Measurements from ENCODE around the gene MYH11.
"Not testable (repeated sequence)": the region's sequence is repeated elsewhere in the genome, so short reads cannot be mapped to it uniquely, and the experiment has no call there.

Gene MYH11

DNA sequence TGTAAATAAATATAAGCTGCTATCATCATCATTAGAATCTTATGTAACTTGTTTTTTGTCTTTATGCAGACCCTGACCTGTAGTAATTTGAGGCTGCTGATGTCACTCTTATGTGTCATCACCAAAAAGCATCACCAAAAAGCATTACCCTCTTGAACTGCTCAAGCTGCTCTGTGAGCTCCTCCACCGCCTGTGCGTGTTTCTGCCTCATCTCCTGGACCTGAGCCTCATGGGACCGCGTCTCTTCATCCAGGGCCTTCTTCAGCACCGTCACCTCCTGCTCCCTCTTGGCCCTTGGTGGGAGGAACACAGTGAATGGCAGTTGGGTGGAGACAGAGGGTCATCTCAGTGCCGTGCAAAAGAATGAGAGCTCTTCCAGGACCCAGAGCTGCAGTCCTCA lies 124.4 kb downstream of the MYH11 start:
- Histone ChIP-seq H3K4me1 (ENCODE audit: control extremely low read depth in 1 of 4, control insufficient read depth in 4 of 4, insufficient read depth in 4 of 4, low read length in 3 of 4) (no peaks in the 10 kb centered on the region), H3K27me3 (replicated peaks in 2 of 5; ENCODE audit: control insufficient read depth in 4 of 5, insufficient read depth in 5 of 5, low read length in 4 of 5) (no peaks in the 10 kb centered on the region), H3K9me3 (ENCODE audit: control extremely low read depth in 1 of 5, control insufficient read depth in 4 of 5, insufficient read depth in 2 of 5, low read depth in 1 of 5, low read length in 4 of 5) (no peaks in the 10 kb centered on the region), H3K4me3 (ENCODE audit: control insufficient read depth in 1 of 7, extremely low read depth in 1 of 7, insufficient read depth in 4 of 7, low read depth in 2 of 7, low read length in 6 of 7) (no peak overlapping the region), H3K36me3 (ENCODE audit: control insufficient read depth in 4 of 4, insufficient read depth in 4 of 4, low read length in 3 of 4) (peaks cover 0 to 39% (median 5%) of the 10 kb centered on the region in 4 experiments), H3K27ac (ENCODE audit: insufficient read depth in 1 of 2, low read depth in 1 of 2, low read length in 2 of 2, poor library complexity in 1 of 2, severe bottlenecking in 2 of 2) (no peak overlapping the region)
- POLR2A ChIA-PET, result no interaction called here
- no peak for DNase-seq
- CTCF ChIA-PET, result interaction anchor here (2.6 kb wide), 1 partner anchor 12 kb away, joined by 7 read pairs; no protein-coding TSS in a partner anchor
- WGBS (ENCODE audit: insufficient coverage), result 95% methylated on average over 6 of the region's 6 CpGs

DNA sequence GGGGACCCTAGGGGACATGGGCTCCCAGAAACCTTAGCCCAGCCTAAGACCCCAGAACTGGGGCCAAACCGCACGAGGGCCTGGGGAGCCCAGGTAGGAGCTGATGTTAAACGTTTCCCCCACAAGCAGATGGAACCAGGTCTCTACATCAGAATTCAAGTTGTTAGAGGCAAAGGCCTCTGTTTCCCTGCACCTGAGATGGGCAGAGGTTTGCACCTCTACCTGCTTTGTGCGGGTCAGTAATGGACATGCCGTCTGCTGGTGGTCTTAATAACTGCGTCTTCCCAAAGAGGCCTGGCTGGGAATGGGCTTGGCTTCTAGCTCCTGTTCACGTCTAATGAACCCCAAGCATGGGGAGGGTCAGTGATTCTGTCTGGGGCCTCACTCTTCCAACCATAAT lies 127.7 kb downstream of the MYH11 start:
- no peak overlapping the region for H3K27ac ChIP-seq (ENCODE audit: insufficient read depth in 1 of 2, low read depth in 1 of 2, low read length in 2 of 2, poor library complexity in 1 of 2, severe bottlenecking in 2 of 2)
- no peak for DNase-seq
- WGBS (ENCODE audit: insufficient coverage), result 98% methylated on average over 7 of the region's 7 CpGs
- ChIA-PET POLR2A (no interaction called here), CTCF (interaction anchor here (0.8 to 1.1 kb wide), 2 partner anchors 59 to 76 kb away, joined by 3 read pairs; no protein-coding TSS in a partner anchor)
- H3K9me3 ChIP-seq (ENCODE audit: control extremely low read depth in 1 of 5, control insufficient read depth in 4 of 5, insufficient read depth in 2 of 5, low read depth in 1 of 5, low read length in 4 of 5), result no peaks in the 10 kb centered on the region
- H3K36me3 ChIP-seq (ENCODE audit: control insufficient read depth in 4 of 4, insufficient read depth in 4 of 4, low read length in 3 of 4), result peaks cover 5 to 46% (median 16%) of the 10 kb centered on the region in 4 experiments
- no peaks in the 10 kb centered on the region for H3K4me1 ChIP-seq (ENCODE audit: control extremely low read depth in 1 of 4, control insufficient read depth in 4 of 4, insufficient read depth in 4 of 4, low read length in 3 of 4)
- no peak overlapping the region for H3K4me3 ChIP-seq (ENCODE audit: control insufficient read depth in 1 of 7, extremely low read depth in 1 of 7, insufficient read depth in 4 of 7, low read depth in 2 of 7, low read length in 6 of 7)
- no peaks in the 10 kb centered on the region for H3K27me3 ChIP-seq (replicated peaks in 2 of 5; ENCODE audit: control insufficient read depth in 4 of 5, insufficient read depth in 5 of 5, low read length in 4 of 5)

DNA sequence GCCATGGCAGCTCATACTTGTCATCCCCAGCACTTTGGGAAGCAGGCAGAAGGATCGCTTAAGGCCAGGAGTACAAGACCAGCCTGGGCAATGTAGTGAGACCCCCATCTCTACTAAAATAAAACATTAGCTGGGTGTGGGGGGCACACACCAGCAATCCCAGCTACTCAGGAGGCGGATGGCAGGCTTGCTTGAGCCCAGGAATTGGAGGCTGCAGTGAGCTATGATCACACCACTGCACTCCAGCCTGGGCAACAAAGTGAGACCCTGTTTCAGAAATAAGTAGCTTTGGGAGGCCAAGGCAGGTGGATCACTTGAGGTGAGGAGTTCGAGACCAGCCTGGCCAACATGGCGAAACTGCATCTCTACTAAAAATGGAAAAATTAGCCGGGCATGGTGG lies 129.1 kb downstream of the MYH11 start:
- H3K27me3 ChIP-seq (replicated peaks in 2 of 5; ENCODE audit: control insufficient read depth in 4 of 5, insufficient read depth in 5 of 5, low read length in 4 of 5); POLR2A ChIA-PET; CTCF ChIA-PET; H3K4me1 ChIP-seq (ENCODE audit: control extremely low read depth in 1 of 4, control insufficient read depth in 4 of 4, insufficient read depth in 4 of 4, low read length in 3 of 4); H3K4me3 ChIP-seq (ENCODE audit: control insufficient read depth in 1 of 7, extremely low read depth in 1 of 7, insufficient read depth in 4 of 7, low read depth in 2 of 7, low read length in 6 of 7); H3K9me3 ChIP-seq (ENCODE audit: control extremely low read depth in 1 of 5, control insufficient read depth in 4 of 5, insufficient read depth in 2 of 5, low read depth in 1 of 5, low read length in 4 of 5); H3K27ac ChIP-seq (ENCODE audit: insufficient read depth in 1 of 2, low read depth in 1 of 2, low read length in 2 of 2, poor library complexity in 1 of 2, severe bottlenecking in 2 of 2); DNase-seq: not testable (repeated sequence)
- peaks cover 7 to 41% (median 20%) of the 10 kb centered on the region in 4 experiments for H3K36me3 ChIP-seq (ENCODE audit: control insufficient read depth in 4 of 4, insufficient read depth in 4 of 4, low read length in 3 of 4)
- 100% methylated on average over 3 of the region's 5 CpGs for WGBS (ENCODE audit: insufficient coverage)

DNA sequence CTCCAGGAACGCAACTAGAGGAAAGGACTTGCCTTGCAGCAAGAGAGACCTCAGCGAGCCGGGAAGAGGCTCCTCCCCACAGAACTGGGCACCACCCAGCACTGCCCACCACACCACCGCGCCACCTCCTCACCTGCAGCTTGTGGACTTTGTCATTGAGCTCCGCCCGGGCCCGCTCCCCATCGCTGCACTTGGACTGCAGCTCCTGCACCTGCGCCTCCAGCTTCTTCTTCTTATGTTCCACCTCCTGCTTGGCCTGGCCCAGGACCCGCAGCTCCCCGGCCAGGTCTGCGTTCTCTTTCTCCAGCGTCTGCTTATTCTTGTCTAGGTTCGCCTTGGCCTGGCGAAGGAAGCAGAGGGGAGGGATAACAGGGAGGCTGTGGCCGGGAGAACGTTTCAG lies 130.1 kb downstream of the MYH11 start:
- Histone ChIP-seq H3K9me3 (ENCODE audit: control extremely low read depth in 1 of 5, control insufficient read depth in 4 of 5, insufficient read depth in 2 of 5, low read depth in 1 of 5, low read length in 4 of 5) (no peaks in the 10 kb centered on the region), H3K4me3 (ENCODE audit: control insufficient read depth in 1 of 7, extremely low read depth in 1 of 7, insufficient read depth in 4 of 7, low read depth in 2 of 7, low read length in 6 of 7) (no peak overlapping the region), H3K36me3 (ENCODE audit: control insufficient read depth in 4 of 4, insufficient read depth in 4 of 4, low read length in 3 of 4) (peaks cover 7 to 48% (median 20%) of the 10 kb centered on the region in 4 experiments), H3K4me1 (ENCODE audit: control extremely low read depth in 1 of 4, control insufficient read depth in 4 of 4, insufficient read depth in 4 of 4, low read length in 3 of 4) (no peaks in the 10 kb centered on the region), H3K27me3 (replicated peaks in 2 of 5; ENCODE audit: control insufficient read depth in 4 of 5, insufficient read depth in 5 of 5, low read length in 4 of 5) (no peaks in the 10 kb centered on the region), H3K27ac (ENCODE audit: insufficient read depth in 1 of 2, low read depth in 1 of 2, low read length in 2 of 2, poor library complexity in 1 of 2, severe bottlenecking in 2 of 2) (no peak overlapping the region)
- whole genome bisulfite sequencing (ENCODE audit: insufficient coverage), result 94% methylated on average over 16 of the region's 18 CpGs
- ChIA-PET CTCF (no interaction called here), POLR2A (no interaction called here)
- DNase-seq, result no peak

DNA sequence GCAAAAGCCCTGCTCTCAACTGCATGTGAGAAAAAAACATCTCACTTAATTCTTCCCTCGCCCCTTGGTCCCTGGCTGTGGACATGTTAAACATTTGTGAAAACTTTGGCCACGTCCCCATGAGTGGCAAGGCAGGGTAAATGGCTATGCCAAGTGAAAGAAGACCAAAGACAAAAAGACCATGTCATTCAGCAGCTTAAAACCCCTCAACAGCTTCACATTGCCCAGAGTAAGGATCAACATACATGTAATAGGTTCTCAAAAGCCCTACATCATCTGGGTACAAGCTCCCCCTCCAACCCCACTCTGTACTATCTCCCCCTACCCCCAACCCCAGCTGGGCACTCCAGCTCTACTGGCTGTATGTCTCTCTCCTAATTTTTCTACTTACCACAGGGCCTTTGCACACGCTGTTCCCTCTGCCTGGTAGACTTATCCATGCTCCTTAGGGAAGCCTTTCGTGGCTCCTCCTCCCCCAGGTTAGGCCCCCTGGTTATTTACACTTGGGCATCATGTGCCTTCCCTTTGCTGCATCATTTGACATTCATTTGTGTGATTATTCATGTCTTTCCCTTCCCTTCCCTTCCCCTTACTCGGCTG lies 131.1 kb downstream of the MYH11 start:
- no peak overlapping the region for H3K27ac ChIP-seq (ENCODE audit: insufficient read depth in 1 of 2, low read depth in 1 of 2, low read length in 2 of 2, poor library complexity in 1 of 2, severe bottlenecking in 2 of 2)
- no peak overlapping the region for H3K4me3 ChIP-seq (ENCODE audit: control insufficient read depth in 1 of 7, extremely low read depth in 1 of 7, insufficient read depth in 4 of 7, low read depth in 2 of 7, low read length in 6 of 7)
- ChIA-PET CTCF (no interaction called here), POLR2A (no interaction called here)
- peaks cover 7 to 55% (median 26%) of the 10 kb centered on the region in 4 experiments for H3K36me3 ChIP-seq (ENCODE audit: control insufficient read depth in 4 of 4, insufficient read depth in 4 of 4, low read length in 3 of 4)
- H3K4me1 ChIP-seq (ENCODE audit: control extremely low read depth in 1 of 4, control insufficient read depth in 4 of 4, insufficient read depth in 4 of 4, low read length in 3 of 4), result no peaks in the 10 kb centered on the region
- no peaks in the 10 kb centered on the region for H3K9me3 ChIP-seq (ENCODE audit: control extremely low read depth in 1 of 5, control insufficient read depth in 4 of 5, insufficient read depth in 2 of 5, low read depth in 1 of 5, low read length in 4 of 5)
- no peaks in the 10 kb centered on the region for H3K27me3 ChIP-seq (replicated peaks in 2 of 5; ENCODE audit: control insufficient read depth in 4 of 5, insufficient read depth in 5 of 5, low read length in 4 of 5)
- no peak for DNase-seq
- WGBS (ENCODE audit: insufficient coverage), result 100% methylated on average over 1 of the region's 5 CpGs

DNA sequence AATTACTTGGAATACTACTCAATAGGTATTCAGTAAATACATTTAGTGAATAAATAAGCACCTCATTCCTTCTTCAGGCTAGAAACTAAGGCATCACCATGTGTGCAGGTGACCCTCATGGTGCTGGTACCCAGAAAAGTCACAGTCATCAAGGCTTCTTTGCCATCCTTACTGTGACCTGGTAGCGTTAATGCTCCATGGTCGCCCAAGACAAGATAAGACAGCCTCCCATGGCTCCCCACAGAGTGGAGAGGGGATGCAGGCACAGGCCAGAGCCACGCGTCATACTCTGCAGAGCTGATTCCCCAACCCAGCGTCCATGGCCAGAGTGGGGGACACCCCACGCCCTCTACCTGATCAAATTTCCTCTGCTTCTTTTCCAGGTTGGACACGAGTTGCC lies 133.0 kb downstream of the MYH11 start:
- ChIA-PET CTCF (no interaction called here), POLR2A (no interaction called here)
- Histone ChIP-seq H3K27me3 (replicated peaks in 2 of 5; ENCODE audit: control insufficient read depth in 4 of 5, insufficient read depth in 5 of 5, low read length in 4 of 5) (no peaks in the 10 kb centered on the region), H3K36me3 (ENCODE audit: control insufficient read depth in 4 of 4, insufficient read depth in 4 of 4, low read length in 3 of 4) (peaks cover 9 to 70% (median 26%) of the 10 kb centered on the region in 4 experiments), H3K4me3 (ENCODE audit: control insufficient read depth in 1 of 7, extremely low read depth in 1 of 7, insufficient read depth in 4 of 7, low read depth in 2 of 7, low read length in 6 of 7) (no peak overlapping the region), H3K9me3 (ENCODE audit: control extremely low read depth in 1 of 5, control insufficient read depth in 4 of 5, insufficient read depth in 2 of 5, low read depth in 1 of 5, low read length in 4 of 5) (no peaks in the 10 kb centered on the region), H3K4me1 (ENCODE audit: control extremely low read depth in 1 of 4, control insufficient read depth in 4 of 4, insufficient read depth in 4 of 4, low read length in 3 of 4) (no peaks in the 10 kb centered on the region), H3K27ac (ENCODE audit: insufficient read depth in 1 of 2, low read depth in 1 of 2, low read length in 2 of 2, poor library complexity in 1 of 2, severe bottlenecking in 2 of 2) (no peak overlapping the region)
- 97% methylated on average over 7 of the region's 7 CpGs for WGBS (ENCODE audit: insufficient coverage)
- no peak for DNase-seq

DNA sequence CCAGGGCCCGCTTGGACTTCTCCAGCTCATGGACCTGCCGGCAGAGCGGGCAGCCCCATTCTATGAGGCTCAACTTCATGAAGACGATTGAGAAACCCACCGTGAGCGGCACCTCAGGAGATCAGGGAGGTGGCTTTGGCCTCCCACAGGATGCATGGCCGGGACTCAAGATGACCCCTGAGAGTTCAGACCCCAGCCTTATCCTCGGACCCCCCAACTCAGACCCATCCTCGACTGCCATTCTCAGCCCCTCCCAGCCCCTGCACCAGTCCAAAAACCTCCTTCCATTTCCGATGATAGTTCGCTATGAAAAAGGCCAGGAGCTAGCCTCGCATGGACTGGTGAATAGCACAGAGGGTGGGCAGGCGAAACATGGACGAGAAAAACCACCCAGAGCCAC lies 135.8 kb downstream of the MYH11 start:
- H3K27me3 ChIP-seq (replicated peaks in 2 of 5; ENCODE audit: control insufficient read depth in 4 of 5, insufficient read depth in 5 of 5, low read length in 4 of 5), result no peaks in the 10 kb centered on the region
- H3K36me3 ChIP-seq (ENCODE audit: control insufficient read depth in 4 of 4, insufficient read depth in 4 of 4, low read length in 3 of 4), result peaks cover 11 to 75% (median 38%) of the 10 kb centered on the region in 4 experiments
- DNase-seq, result no peak
- 96% methylated on average over 13 of the region's 14 CpGs for WGBS (ENCODE audit: insufficient coverage)
- CTCF ChIA-PET, result interaction anchor here (2.0 kb wide), 1 partner anchor 11 kb away, joined by 7 read pairs; no protein-coding TSS in a partner anchor
- no peaks in the 10 kb centered on the region for H3K9me3 ChIP-seq (ENCODE audit: control extremely low read depth in 1 of 5, control insufficient read depth in 4 of 5, insufficient read depth in 2 of 5, low read depth in 1 of 5, low read length in 4 of 5)
- H3K27ac ChIP-seq (ENCODE audit: insufficient read depth in 1 of 2, low read depth in 1 of 2, low read length in 2 of 2, poor library complexity in 1 of 2, severe bottlenecking in 2 of 2), result no peak overlapping the region
- H3K4me1 ChIP-seq (ENCODE audit: control extremely low read depth in 1 of 4, control insufficient read depth in 4 of 4, insufficient read depth in 4 of 4, low read length in 3 of 4), result no peaks in the 10 kb centered on the region
- POLR2A ChIA-PET, result no interaction called here
- no peak overlapping the region for H3K4me3 ChIP-seq (ENCODE audit: control insufficient read depth in 1 of 7, extremely low read depth in 1 of 7, insufficient read depth in 4 of 7, low read depth in 2 of 7, low read length in 6 of 7)

All from common myeloid progenitor, CD34-positive (primary cell).